Fibroblast of villous mesenchyme (primary cell): ENCODE results near the gene RASD1. TPM values are rescaled to one million over a fixed set of nuclear protein-coding genes. Genes with fewer than 3 reads are reported as not detected.

Experiments
- DNase-seq: peaks from one replicate; pipeline ENCODE4 v3.0.0-alpha.2; 2010; ENCODE audit warnings: low read depth
- H3K4me3 ChIP-seq: 2 replicates; pipeline ENCODE4 v1.5.1; 2011; ENCODE audit warnings: low read depth, mild to moderate bottlenecking, low read length
- total RNA-seq: library from RNA; depleted of rRNA; stranded (reverse); fragments of >200 nt; gene quantifications from 2 replicates; pipeline ENCODE4 v1.2.3, GENCODE V29; 2012
- TF ChIP-seq, protein P1 (sequence below): IDR thresholded peaks from 2 replicates; pipeline ENCODE4 v1.5.1; 2012; ENCODE audit warnings: low read depth, mild to moderate bottlenecking, low read length; ENCODE audit not compliant: insufficient read depth

The RASD1 gene
- total RNA-seq, 1 donor, result 0.86 TPM

DNA sequence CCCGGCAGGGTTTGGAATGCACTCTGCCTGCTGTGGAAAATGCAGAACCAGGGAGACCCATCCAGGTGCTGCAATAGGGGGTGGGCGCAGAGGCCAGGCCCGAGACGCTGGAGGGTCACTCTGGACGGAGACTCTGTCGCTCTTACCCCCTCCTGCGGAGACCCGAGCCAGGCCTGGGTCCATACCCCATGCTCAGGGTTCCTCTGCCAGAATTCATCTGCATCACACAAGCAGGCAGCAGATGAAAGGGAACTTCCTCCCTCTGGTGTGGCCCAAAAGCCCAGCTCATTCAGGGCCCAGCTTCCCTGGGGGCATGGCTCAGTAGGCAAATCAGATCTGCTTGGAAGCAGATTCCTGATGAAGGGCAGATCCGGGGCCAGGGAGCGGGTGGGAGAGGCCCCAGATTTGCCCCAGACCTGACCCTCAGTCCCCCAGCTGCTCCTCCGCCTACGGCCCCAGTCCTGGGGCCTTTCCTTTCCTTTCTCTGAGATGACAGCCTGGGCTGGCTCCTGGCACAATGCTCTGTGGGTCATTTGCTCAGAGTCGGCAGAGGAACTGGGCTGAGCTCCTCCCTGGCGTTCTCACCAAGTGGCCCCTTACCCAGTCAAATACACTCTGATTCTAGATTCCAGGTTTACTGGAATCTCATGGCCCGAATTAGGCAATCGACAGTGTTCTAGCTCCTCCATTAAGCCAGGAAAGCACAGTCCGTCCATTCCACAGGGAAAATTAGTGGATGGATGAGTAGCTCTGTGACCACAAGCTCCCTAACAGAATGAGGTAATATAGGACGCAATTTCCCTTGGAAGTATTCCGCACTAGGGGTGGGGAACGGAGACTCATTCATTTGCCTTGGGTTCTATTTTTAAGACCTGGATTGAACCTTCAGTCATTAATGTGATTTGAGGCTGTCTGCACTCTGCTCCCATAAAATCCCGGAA is 19.1 kb upstream of the RASD1 start:
- DNase-seq, result peak; percentile 74
- no peak overlapping the region for H3K4me3 ChIP-seq
- TF ChIP-seq, protein P1, sequence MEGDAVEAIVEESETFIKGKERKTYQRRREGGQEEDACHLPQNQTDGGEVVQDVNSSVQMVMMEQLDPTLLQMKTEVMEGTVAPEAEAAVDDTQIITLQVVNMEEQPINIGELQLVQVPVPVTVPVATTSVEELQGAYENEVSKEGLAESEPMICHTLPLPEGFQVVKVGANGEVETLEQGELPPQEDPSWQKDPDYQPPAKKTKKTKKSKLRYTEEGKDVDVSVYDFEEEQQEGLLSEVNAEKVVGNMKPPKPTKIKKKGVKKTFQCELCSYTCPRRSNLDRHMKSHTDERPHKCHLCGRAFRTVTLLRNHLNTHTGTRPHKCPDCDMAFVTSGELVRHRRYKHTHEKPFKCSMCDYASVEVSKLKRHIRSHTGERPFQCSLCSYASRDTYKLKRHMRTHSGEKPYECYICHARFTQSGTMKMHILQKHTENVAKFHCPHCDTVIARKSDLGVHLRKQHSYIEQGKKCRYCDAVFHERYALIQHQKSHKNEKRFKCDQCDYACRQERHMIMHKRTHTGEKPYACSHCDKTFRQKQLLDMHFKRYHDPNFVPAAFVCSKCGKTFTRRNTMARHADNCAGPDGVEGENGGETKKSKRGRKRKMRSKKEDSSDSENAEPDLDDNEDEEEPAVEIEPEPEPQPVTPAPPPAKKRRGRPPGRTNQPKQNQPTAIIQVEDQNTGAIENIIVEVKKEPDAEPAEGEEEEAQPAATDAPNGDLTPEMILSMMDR, result no peak

DNA sequence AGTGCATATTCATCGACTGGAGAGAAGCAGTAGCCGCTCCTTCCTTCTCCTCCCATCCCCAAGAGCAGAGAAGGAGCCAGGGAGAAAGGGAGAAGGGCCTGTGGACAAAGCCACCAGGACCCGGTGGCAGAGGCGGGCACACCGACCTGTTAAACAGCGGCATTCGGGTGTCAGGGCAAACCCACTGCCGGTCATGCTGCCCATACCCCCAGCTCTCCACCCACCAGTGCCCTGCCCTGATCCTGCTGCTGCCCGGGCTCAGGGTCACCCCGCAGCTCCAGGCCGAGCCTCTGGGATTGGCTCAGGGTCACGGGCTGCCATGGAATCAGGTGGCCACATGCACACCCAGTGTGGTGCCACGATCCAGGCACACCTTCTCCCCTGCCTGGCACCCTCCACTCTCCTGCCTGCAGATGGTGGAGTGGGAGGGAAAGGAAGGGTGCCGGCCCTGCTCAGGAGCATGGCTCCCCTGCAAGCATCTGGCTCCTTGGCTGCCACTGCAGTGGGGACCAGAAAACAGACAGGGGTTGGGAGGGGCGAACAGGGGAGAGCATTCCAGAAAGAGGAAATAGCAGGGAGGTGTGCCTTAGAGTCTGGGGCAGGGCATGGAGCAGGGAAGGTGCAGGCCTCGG is 18.3 kb upstream of the RASD1 start:
- H3K4me3 ChIP-seq, result no peak overlapping the region
- TF ChIP-seq, protein P1, result no peak
- no peak for DNase-seq

DNA sequence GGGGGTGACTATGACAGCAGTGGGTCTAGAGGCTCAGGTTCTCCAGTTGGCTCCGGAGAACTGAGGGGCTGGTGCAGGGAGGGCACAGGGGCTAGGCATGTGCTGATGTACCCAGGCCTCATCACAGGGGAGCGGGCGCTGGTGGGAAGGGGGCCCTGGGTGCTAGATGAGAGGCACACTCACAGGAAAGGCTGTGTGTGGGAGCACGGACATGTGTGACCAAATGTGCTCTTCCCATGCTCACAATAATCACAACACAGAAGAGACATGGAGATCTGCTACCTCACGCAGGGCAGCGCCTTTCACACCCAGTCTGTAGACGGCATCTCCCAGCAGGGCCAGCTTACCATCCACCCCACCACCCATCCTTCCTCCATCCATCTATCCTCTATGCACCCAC is 17.4 kb upstream of the RASD1 start:
- TF ChIP-seq, protein P1, result no peak
- no peak for DNase-seq
- H3K4me3 ChIP-seq, result no peak overlapping the region

DNA sequence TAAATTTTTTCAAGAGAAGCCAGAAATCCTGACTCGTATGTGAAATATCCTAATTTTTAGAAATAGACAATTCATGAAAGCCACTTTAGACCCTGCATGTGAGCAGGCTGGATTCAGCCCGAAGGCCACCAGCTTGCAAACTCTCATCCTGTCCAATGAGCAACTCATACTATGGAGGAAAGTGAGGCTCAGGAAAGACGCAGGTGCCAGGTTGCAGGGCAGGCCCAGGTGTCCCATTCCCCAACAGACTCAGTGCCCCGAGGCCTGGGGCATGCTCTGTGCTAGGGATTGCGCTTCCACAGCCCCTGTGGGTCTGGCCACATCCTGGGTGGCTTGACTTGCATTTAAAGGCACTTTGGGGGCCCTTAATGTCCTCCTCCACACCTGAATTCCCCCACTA is 16.7 kb upstream of the RASD1 start:
- TF ChIP-seq, protein P1, result no peak
- no peak overlapping the region for H3K4me3 ChIP-seq
- DNase-seq, result no peak

DNA sequence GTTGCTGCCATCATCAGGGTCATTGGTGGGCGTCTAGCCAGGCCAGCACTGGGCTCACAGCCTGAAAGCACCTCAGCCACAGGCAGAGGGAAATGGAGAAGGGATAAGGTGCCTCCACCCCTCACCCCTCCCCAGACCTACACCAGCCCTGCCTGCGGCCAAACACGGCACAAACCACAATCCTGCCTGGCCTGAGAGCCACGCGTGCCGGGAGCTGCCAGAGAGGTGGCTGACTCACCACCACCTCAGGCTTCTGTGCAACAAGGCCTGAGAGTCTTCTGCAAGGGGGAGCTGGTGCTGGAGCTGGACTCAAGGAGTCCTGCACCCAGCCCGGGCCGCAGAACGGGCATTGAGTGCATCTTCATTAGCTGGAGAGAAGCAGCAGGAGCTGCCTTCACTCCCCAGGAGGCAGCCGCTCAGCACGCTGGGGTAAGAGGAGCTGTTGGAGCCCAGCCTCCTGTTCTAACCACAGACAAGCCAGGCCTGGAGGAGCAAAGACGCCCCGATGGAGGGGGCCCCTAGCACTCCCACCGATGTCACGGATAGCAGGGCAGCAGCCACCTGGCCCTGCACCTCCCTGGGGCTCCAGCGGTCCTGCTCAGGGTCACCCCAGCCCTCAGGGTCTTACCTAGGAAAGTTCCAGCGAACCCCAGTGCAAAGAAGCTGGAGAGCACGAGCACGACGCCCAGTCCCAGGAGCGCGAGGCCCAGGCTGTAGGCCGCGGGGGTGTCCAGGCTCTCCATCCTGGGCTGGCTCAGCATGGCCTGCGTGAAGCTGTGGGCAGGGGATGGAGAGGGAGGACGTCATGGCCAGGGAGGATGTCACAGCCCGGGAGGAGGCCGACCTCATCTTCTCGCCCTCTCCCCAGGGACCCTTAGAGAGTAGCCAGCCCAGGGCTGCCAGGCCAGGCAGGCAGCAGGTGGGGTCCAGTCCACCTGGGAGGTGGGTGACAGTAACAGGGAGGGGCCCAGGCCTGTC is 16.0 kb upstream of the RASD1 start:
- TF ChIP-seq, protein P1, result no peak
- peak; percentile 82 for DNase-seq
- H3K4me3 ChIP-seq, result no peak overlapping the region

DNA sequence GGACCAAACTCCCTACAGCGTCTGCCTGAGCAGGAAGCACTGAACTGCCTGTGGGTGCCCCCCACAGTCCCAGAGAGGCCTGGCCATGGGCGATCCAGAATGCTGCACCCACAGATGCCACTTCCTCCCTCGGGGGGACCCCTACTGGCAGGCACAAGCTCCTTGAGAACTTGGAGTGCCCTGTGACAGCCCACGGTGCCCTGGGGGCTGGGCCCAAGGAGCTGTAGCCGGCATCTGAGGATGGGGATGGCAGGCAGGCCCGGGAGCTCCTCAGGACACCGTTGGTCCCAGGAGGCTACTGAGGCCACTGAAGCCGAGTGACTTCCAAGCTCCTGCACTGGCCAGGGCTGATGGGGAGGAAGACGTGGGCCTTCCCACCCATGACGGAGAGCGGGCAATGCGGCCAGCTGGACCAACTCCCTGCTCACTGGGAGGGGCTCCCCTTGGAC is 15.1 kb upstream of the RASD1 start:
- DNase-seq, result no peak

More for the DNA sequence above, 15.1 kb upstream of the RASD1 start:
- H3K4me3 ChIP-seq, result no peak overlapping the region
- TF ChIP-seq, protein P1, result no peak
